Inferior parietal cortex (tissue), 1 donor: ENCODE measurements around the gene KYNU.
"Not testable (repeated sequence)": the region's sequence is repeated elsewhere in the genome, so short reads cannot be mapped to it uniquely, and the experiment has no call there.

Experiments
- DNase-seq: peaks from one replicate; pipeline ENCODE4 v3.0.0-alpha.2; 2016; ENCODE audit errors: extremely low spot score

Gene KYNU

GRCh38 chr2:142877216-142877838 is at the start of gene KYNU:
Gene KYNU, plus strand, starts transcription at chr2:142877664. Its CDS starts 7,704 bp downstream, at chr2:142885368.
- DNase-seq = no peak

DNA sequence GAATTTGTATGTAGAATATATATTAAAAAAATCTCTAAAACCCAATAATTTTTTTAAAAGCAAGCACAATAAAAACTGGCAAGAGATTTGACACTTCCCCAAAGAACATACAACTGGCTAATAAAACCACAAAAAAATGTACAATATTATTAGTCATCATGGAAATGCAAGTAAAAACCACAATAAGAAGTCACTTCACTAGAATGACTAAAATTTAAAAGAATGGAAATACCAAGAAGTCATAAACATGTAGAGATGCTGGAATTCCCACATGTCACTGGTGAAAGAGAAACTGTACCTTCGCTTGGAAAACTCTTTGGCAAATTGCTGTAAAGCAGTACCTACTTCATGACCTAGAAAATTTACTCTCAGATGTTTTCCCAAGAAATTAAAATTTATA is 43.4 kb upstream of the KYNU start:
- DNase-seq = no peak

- no peak for DNase-seq
Measured at GRCh38 chr2:142840436-142840835, 37.0 kb upstream of the KYNU start.

GRCh38 chr2:142841788-142842187 is 35.7 kb upstream of the KYNU start:
- no peak for DNase-seq

GRCh38 chr2:142842369-142842768 is 35.1 kb upstream of the KYNU start:
- DNase-seq = no peak

DNA sequence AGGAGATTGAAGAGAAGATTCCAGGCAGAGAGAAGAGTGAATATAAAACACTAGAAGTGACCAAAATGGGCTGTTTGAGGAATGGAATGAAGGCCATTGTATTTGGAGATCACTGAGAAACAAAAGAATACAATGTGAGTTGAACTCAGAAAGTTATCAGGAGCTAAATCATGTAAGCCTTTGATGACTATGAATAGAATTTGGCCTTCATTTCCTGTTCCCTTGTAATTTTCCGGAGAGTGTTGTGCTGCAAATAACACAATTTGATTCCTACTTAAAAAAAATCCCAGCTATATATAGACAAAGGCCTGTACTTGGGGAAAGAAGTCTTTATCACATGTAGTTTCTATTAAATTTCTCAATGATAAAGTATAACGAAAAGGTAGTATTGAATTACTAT is 33.7 kb upstream of the KYNU start:
- DNase-seq = no peak

GRCh38 chr2:142848023-142848606 is 29.3 kb upstream of the KYNU start:
- DNase-seq = no peak

GRCh38 chr2:142849820-142850219 is 27.6 kb upstream of the KYNU start:
- no peak for DNase-seq

DNA sequence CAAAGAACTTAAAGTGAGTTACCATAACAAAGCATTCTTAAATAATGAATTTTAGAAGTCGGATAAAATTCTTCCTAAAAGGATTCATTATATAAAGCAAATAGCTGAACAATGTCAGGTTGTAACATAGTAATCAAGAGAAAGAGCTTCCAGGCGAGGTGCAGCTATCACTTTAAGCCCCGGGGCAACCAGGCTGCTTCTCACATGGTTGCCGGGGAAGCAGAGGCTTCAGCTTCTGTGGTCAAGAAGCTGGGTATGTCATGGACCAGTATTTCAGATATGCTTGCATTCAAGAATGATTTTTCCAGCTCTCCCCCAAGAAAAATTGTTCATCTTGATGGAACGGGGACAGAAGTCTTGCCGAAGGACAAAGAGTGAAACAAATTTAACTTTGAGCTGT is 23.6 kb upstream of the KYNU start:
- no peak for DNase-seq

DNA sequence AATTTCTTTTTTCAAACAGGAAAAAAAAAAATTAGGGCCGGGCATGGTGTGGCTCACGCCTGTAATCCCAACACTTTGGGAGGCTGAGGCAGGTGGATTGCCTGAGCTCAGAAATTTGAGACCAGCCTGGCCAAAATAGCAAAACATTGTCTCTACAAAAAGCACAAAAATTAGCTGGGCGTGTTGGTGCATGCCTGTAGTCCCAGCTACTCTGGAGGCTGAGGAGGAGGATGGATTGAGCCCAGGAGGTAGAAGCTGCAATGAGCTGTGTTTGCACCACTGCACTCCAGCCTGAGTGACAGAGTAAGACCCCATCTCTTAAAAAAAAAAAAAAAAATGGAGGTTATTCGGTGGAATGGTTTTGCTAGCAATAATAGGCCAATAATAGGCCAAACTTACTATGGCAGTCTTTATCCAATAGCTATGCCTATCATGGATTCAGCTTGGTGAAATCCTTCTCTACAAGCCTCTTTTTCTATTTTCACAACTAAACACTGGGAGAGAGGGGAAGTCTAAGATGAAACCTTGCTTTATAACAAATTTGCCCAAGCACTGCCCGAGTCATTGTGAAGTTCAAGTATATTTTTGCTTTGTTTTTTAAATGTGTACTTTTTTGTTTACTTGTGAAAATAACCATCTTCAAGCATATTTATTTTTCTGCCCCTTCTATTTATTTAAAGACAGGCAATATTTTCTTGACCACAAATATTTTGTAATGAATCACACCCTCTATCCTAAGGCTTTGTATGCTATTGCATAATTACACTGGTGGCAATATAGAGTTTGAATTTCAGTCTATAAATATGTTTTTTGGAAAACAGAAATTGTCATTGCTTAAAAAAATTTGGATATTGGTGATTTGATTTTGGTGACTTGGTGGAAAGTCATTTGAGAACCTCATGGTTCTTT is 20.0 kb upstream of the KYNU start:
- DNase-seq = no peak

DNA sequence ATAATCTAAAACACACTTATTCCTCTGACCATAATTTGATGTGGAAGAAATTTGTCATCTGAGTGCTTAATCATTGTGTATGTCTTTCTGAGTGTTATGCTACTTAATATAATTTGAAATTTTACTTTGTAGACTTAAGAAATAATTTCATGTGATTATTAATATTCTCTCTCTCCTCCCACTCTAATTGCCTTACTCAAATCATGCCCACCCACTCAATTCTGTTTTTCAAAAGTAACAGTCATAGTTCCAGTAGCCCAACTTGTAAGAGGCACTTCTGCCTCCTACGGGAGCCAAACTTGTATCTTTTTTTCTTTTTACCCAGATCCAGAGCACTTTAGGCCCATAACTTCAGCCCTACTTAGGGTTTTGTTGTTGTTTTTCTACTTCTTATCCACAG is 18.5 kb upstream of the KYNU start:
- DNase-seq = no peak

DNA sequence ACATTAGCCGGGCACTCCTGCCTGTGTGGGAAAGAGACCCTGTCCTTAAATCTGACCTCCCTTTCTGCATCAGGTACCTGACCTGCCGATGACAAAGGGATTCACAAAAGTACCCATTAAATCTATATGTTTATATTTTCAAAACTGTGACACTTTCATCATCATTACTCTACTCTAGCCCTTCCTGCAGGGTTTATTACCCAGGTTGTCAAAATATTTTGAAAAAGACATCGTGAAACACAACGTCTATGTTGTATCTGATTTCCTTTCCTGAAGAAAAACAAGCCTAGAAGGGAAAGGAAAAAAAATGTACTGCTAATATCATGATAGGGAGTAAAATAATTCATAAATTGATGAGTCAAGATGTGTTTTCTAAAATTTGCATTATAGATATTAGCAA is 15.2 kb upstream of the KYNU start:
- DNase-seq = no peak

GRCh38 chr2:142862847-142863246 is 14.6 kb upstream of the KYNU start:
- DNase-seq = no peak

DNA sequence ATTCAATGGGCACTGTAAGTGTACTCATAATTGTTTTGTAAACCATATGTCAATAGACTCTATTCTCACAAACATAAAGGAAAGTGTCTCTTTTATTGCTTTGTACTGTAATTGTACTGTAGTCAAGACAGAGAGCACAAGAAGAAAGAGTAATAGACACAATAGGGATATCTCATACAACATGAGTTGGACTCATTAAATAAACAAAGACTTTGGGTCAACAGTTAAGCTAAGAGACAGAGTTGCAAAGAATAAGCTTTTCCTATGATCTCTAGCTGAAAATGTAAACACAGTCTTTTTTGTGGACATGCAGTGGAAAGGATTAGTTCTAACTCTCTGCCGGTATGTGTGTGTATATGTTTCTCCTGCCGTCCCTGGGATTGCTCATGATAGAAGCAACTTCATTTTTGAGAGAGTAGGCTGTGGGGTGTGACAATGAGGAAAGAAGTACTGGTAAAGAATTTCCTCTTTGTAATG is 13.9 kb upstream of the KYNU start:
- DNase-seq = no peak

DNA sequence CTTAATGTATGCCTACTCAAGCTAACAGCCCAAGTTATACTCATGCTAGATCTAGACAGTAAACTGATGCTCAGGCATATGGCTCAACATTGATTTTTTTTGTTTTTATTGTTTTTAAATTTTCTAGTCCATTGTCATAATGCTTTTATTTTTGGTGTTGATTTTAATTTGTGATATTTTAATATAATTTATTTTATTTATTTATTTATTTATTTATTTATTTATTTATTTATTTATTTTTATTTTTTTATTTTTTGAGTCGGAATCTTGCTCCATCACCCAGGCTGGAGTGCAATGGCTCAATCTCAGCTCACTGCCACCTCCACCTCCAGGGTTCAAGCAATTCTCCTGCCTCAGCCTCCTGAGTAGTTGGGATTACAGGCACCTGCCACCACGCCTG is 12.9 kb upstream of the KYNU start:
- DNase-seq = not testable (repeated sequence)

- DNase-seq = no peak
Measured at GRCh38 chr2:142865924-142866323, 11.5 kb upstream of the KYNU start.

GRCh38 chr2:142866426-142866825 is 11.0 kb upstream of the KYNU start:
- no peak for DNase-seq

GRCh38 chr2:142867136-142867535 is 10.3 kb upstream of the KYNU start:
- DNase-seq = no peak

GRCh38 chr2:142868229-142868762 is 9.2 kb upstream of the KYNU start:
- DNase-seq = no peak

- DNase-seq = not testable (repeated sequence)
Measured at GRCh38 chr2:142869065-142869460, 8.4 kb upstream of the KYNU start.

- DNase-seq = no peak
Measured at GRCh38 chr2:142869461-142870106, 7.9 kb upstream of the KYNU start.

DNA sequence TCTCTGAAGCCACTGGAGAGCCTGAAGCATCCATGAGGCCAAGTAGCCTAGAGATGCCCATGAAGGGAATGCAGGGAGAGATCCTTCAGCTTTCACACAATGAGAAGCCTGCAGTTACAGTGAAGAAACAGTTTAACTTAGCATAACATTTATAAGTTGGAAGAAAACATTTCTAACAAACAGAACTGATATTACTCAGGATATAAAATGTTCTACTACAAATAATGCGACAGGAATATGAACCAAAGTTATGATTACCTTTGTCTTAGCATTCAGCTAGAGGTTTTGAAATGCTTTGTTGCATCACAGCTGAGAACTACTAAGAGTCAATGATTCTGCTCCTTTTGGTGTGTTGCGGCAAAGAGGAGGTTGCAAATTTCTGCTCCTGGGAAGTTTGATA is 6.9 kb upstream of the KYNU start:
- DNase-seq = no peak
